CD14-positive monocyte (primary cell): ENCODE measurements around the gene PRC1. TPM values are rescaled to one million over a fixed set of nuclear protein-coding genes. Genes with fewer than 3 reads are reported as not detected.

Experiments used
- DNase-seq, 3 donors: peaks; one replicate each; pipeline ENCODE4 v3.0.0-alpha.2; 2011 to 2022
- H2AFZ ChIP-seq: 2 replicates; pipeline ENCODE4 v1.6.0; 2012; ENCODE audit warnings: mild to moderate bottlenecking, low read depth, low read length, inconsistent platforms; ENCODE audit not compliant: insufficient read depth, poor library complexity, severe bottlenecking
- H3K27ac ChIP-seq, 2 donors: 1 replicate in 1 of 2; 2 replicates in 1 of 2; pipeline ENCODE4 v1.5.1; 2012 to 2013; ENCODE audit warnings: low read length in 2 of 2, control low read depth in 1 of 2, inconsistent platforms in 1 of 2, low read depth in 1 of 2, mild to moderate bottlenecking in 1 of 2
- H3K27me3 ChIP-seq, 2 donors: one replicate each; pipeline versions ENCODE4 v1.6.0 to v1.6.1; 2011 to 2013; ENCODE audit warnings: low read length in 2 of 2; ENCODE audit not compliant: control insufficient read depth in 2 of 2, insufficient read depth in 2 of 2
- H3K36me3 ChIP-seq, 2 donors: replicated peaks in 1 of 2; 1 replicate in 1 of 2; 2 replicates in 1 of 2; pipeline versions ENCODE4 v1.5.1 to v1.6.1; 2012 to 2013; ENCODE audit warnings: low read length in 2 of 2, control low read depth in 1 of 2, inconsistent platforms in 1 of 2, mild to moderate bottlenecking in 1 of 2; ENCODE audit not compliant: insufficient read depth in 2 of 2, control insufficient read depth in 1 of 2
- H3K4me1 ChIP-seq, 2 donors: 1 replicate in 1 of 2; 2 replicates in 1 of 2; pipeline versions ENCODE4 v1.5.1 to v1.6.1; 2012 to 2013; ENCODE audit warnings: low read length in 2 of 2, control low read depth in 1 of 2, inconsistent platforms in 1 of 2, mild to moderate bottlenecking in 1 of 2, moderate library complexity in 1 of 2; ENCODE audit not compliant: insufficient read depth in 2 of 2, control insufficient read depth in 1 of 2
- H3K4me2 ChIP-seq: replicated peaks from 2 replicates; pipeline ENCODE3; 2012; ENCODE audit warnings: low read length, moderate library complexity, mild to moderate bottlenecking; ENCODE audit not compliant: poor library complexity, severe bottlenecking; ENCODE audit errors: extremely low read depth
- H3K4me3 ChIP-seq, 3 experiments: fragments of 200-600 bp in 1 of 3; sonication (generic) in 1 of 3; replicated peaks in 1 of 3; 1 replicate in 2 of 3; 2 replicates in 1 of 3; pipeline ENCODE4 v1.5.1; 2011 to 2013; ENCODE audit warnings: low read length in 3 of 3, mild to moderate bottlenecking in 3 of 3, control low read depth in 2 of 3, low read depth in 2 of 3, inconsistent platforms in 1 of 3, moderate library complexity in 1 of 3
- H3K79me2 ChIP-seq: 2 replicates; pipeline ENCODE4 v1.6.0; 2012; ENCODE audit warnings: mild to moderate bottlenecking, control low read depth, inconsistent platforms, low read length, moderate library complexity; ENCODE audit not compliant: insufficient read depth
- H3K9ac ChIP-seq: 2 replicates; pipeline ENCODE4 v1.6.0; 2017; ENCODE audit warnings: low read length, mild to moderate bottlenecking; ENCODE audit not compliant: insufficient read depth, poor library complexity, severe bottlenecking
- H3K9me3 ChIP-seq, 2 donors: replicated peaks in 1 of 2; 1 replicate in 1 of 2; 2 replicates in 1 of 2; pipeline versions ENCODE4 v1.5.1 to v1.6.1; 2012 to 2013; ENCODE audit warnings: low read length in 2 of 2, control low read depth in 1 of 2; ENCODE audit not compliant: control insufficient read depth in 1 of 2, insufficient read depth in 1 of 2
- H4K20me1 ChIP-seq: 2 replicates; pipeline ENCODE4 v1.6.0; 2012; ENCODE audit warnings: mild to moderate bottlenecking, low read length, control low read depth, moderate library complexity; ENCODE audit not compliant: insufficient read depth
- H3K27ac Mint-ChIP-seq, 7 donors: one replicate each; pipeline ENCODE4 v1.8.0; 2020; ENCODE audit warnings: mild to moderate bottlenecking in 7 of 7, mixed read lengths in 7 of 7, moderate library complexity in 6 of 7, inconsistent platforms in 2 of 7
- H3K27me3 Mint-ChIP-seq, 3 donors: one replicate each; pipeline ENCODE4 v1.8.0; 2021 to 2022; ENCODE audit warnings: low read depth in 3 of 3, mild to moderate bottlenecking in 3 of 3, mixed read lengths in 3 of 3, moderate library complexity in 3 of 3, inconsistent platforms in 1 of 3
- H3K36me3 Mint-ChIP-seq, 2 donors: one replicate each; pipeline ENCODE4 v1.8.0; 2020; ENCODE audit warnings: mixed read lengths in 2 of 2, inconsistent platforms in 1 of 2, mild to moderate bottlenecking in 1 of 2
- H3K4me1 Mint-ChIP-seq: one replicate; pipeline ENCODE4 v1.8.0; 2020; ENCODE audit warnings: mild to moderate bottlenecking, mixed read lengths
- H3K4me3 Mint-ChIP-seq, 2 donors: one replicate each; pipeline ENCODE4 v1.8.0; 2020; ENCODE audit warnings: mild to moderate bottlenecking in 2 of 2, mixed read lengths in 2 of 2, moderate library complexity in 1 of 2
- H3K9me3 Mint-ChIP-seq, 7 donors: one replicate each; pipeline ENCODE4 v1.8.0; 2020 to 2022; ENCODE audit warnings: mixed read lengths in 7 of 7, mild to moderate bottlenecking in 6 of 7, moderate library complexity in 6 of 7, inconsistent platforms in 2 of 7
- CTCF ChIP-seq: fragments of 200-600 bp; IDR thresholded peaks from one replicate; pipeline ENCODE4 v1.8.0; 2022; ENCODE audit warnings: antibody characterized with exemption, mild to moderate bottlenecking
- WGBS: methylation state at CpG from one replicate; pipeline ENCODE4 v1.1.5; 2013; ENCODE audit warnings: missing lambda C conversion rate; ENCODE audit not compliant: insufficient coverage; 5-methylcytosine and 5-hydroxymethylcytosine counted together
- intact Hi-C, 2 donors: fragments of 100-400 bp; cut with micrococcal nuclease; formaldehyde crosslinking; loops; one replicate each; pipeline versions ENCODE4 v1.15.0 to v1.15.1; 2023
- polyA plus RNA-seq, 3 donors: library from polyadenylated mRNA; depleted of rRNA in 1 of 3; unstranded in 2 of 3; stranded (reverse) in 1 of 3; fragments of 300-500 nt in 2 of 3; fragments of >200 nt in 1 of 3; fragmentation: Illumina TruSeq in 2 of 3; gene quantifications; 1 replicate in 2 of 3; 2 replicates in 1 of 3; pipeline ENCODE4 v1.2.3, GENCODE V29; 2012 to 2021

The PRC1 gene
- polyA plus RNA-seq, 3 donors: 1.6 to 6.9 (median 2.0) TPM

DNA sequence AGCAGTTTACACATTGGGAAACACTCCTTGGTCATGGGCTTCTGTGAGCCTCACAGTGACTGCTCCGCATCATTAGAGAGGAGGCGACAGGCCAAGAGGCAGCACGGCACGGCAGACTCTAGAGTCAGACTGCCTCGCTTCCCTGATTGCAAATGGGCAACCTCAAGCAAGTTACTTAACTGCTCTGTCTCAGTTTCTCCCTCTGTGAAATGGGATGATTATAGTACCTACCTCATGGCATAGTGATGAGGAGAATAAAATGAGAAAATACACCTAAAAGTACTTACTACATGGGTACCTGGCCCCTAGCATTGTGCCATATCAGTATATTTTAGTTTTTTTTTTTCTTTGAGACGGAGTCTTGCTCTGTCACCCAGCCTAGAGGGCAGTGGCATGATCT, 43.7 kb downstream of the PRC1 start:
- Histone ChIP-seq H3K9me3 (no peaks in the 10 kb centered on the region), H3K4me3 (no peak overlapping the region), H4K20me1 (peaks cover 6% of the 10 kb centered on the region), H3K4me2 (no peak overlapping the region), H3K36me3 (peaks cover 61 to 78% of the 10 kb centered on the region in 2 donors), H3K27me3 (no peaks in the 10 kb centered on the region), H3K4me1 (peaks cover 17 to 28% of the 10 kb centered on the region in 2 donors), H3K27ac (no peak overlapping the region), H2AFZ (no peak overlapping the region), H3K9ac (no peak overlapping the region), H3K79me2 (peaks cover 6% of the 10 kb centered on the region)
- DNase-seq: no peak
- Mint-ChIP-seq H3K4me3 (no peak overlapping the region), H3K27ac (no peak overlapping the region), H3K27me3 (no peaks in the 10 kb centered on the region), H3K9me3 (peaks cover 0 to 2% (median 0%) of the 10 kb centered on the region in 7 donors), H3K36me3 (peaks cover 62 to 77% of the 10 kb centered on the region in 2 donors), H3K4me1 (peaks cover 16% of the 10 kb centered on the region)
- intact Hi-C loops: loop anchor here in 1 of 2 donors (10.0 kb wide), 2 partner anchors 74 to 324 kb away; partner anchors contain the start of gene VPS33B
- no peak for TF ChIP-seq CTCF
- 100% methylated on average over 3 of the region's 6 CpGs for WGBS

DNA sequence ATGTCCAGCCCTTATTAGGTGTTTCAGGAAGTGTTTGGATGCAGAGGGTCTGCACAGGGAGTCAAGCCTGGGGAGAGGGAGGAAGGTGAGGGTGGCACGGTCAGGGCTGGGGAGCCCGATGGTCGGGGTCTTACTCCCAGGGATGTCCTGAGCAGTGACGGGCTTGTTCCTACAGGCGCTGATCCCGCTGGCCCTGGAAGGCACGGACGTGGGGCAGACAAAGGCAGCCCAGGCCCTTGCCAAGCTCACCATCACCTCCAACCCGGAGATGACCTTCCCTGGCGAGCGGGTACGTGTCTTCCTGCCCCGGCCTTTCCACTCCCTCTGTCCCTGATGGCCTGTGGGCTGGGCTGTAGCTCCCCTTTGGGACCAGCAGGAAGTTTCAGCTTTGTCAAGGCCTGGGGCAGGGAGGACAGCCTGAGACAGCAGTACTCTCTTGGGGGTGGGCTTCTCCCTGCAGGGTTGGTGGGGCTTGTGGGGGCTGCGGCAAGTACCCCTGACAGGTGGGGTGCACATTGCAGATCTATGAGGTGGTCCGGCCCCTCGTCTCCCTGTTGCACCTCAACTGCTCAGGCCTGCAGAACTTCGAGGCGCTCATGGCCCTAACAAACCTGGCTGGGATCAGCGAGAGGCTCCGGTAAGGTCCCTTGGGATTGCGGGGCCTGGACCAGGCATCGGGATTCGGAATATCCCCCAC, 44.2 kb downstream of the PRC1 start:
- Mint-ChIP-seq H3K9me3 (peaks cover 0 to 4% (median 0%) of the 10 kb centered on the region in 7 donors), H3K4me1 (peaks cover 10% of the 10 kb centered on the region), H3K27me3 (no peaks in the 10 kb centered on the region), H3K27ac (peak overlapping the region in 3 of 7 donors; percentile 60 to 70 (median 63)), H3K4me3 (no peak overlapping the region), H3K36me3 (peaks cover 67 to 82% of the 10 kb centered on the region in 2 donors)
- Histone ChIP-seq H3K27ac (no peak overlapping the region), H3K27me3 (no peaks in the 10 kb centered on the region), H2AFZ (no peak overlapping the region), H3K9me3 (no peaks in the 10 kb centered on the region), H3K79me2 (peaks cover under 1% of the 10 kb centered on the region), H4K20me1 (peaks cover under 1% of the 10 kb centered on the region), H3K4me2 (peak overlapping the region; percentile 30), H3K9ac (no peak overlapping the region), H3K4me1 (peaks cover 11 to 22% of the 10 kb centered on the region in 2 donors), H3K36me3 (peaks cover 61 to 81% of the 10 kb centered on the region in 2 donors), H3K4me3 (no peak overlapping the region)
- no peak for TF ChIP-seq CTCF
- DNase-seq: no peak
- 97% methylated on average over 13 of the region's 23 CpGs for WGBS
- intact Hi-C loops: loop anchor here in 1 of 2 donors (10.0 kb wide), 2 partner anchors 75 to 325 kb away; partner anchors contain the start of gene VPS33B
